ENCODE measurements around the gene PIK3R1. TPM values are rescaled to one million over a fixed set of nuclear protein-coding genes. Genes with fewer than 3 reads are reported as not detected.

Gene PIK3R1
- total RNA-seq, 2 donors from 2014 or later, result 71.6 to 81.2 TPM

DNA sequence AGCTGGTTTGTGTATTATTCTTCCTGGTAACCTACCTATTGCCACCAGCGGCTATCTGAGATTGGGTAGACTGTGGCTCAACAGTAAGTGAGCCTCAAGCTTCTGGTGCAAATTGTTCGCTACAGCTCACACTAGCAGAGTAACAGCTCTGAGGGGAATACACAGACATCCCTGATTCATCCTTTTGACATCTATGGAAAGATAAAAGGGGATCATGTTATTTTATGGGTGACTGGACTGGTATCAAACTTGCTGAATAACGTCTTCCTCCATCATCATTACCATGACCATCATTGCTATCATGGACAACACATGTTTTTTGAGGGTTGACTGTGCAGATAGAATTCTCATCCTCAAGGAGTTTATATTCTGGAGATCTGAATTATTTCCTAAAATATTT, 129.6 kb downstream of the PIK3R1 start:
- no peaks in the 10 kb centered on the region for H3K27me3 ChIP-seq (replicated peaks; ENCODE audit: insufficient read depth)
- no peak overlapping the region for H3K27ac ChIP-seq
- WGBS, result 93% methylated on average over 3 of the region's 3 CpGs
- no peak for TF ChIP-seq POLR2AphosphoS5 (IDR thresholded peaks at IDR 0.05)
- intact Hi-C loops (cut with DNase I), result no loop called here
- no peak overlapping the region for H3K4me3 ChIP-seq
- no peak for DNase-seq (ENCODE audit: low spot score)
- H3K36me3 ChIP-seq, result no peaks in the 10 kb centered on the region
- H3K9me3 ChIP-seq, result no peaks in the 10 kb centered on the region
- no peaks in the 10 kb centered on the region for H3K4me1 ChIP-seq (replicated peaks)

DNA sequence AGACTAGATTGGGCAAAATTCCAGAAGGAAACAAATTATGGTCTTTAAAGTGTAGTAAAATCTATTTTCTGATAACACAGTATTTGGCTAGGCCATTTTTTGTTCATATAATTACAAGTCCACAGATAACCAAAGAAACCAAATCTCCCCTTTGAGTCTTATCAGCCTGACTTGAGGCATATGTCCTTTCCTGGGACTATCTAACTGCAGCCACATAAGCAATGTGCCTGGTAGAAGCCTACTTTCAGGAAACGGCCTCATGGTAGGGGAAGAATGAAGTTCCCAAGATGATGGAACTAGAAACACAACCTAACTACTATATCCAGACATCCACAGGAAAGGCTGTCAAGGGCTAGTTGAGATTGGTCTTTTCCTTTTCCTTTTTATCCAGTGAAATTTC, 130.0 kb downstream of the PIK3R1 start:
- H3K36me3 ChIP-seq, result no peaks in the 10 kb centered on the region
- no peaks in the 10 kb centered on the region for H3K27me3 ChIP-seq (replicated peaks; ENCODE audit: insufficient read depth)
- TF ChIP-seq POLR2AphosphoS5 (IDR thresholded peaks at IDR 0.05) (no peak), POLR2A (IDR thresholded peaks at IDR 0.05) (no peak)
- TF ChIP-seq, protein P1, sequence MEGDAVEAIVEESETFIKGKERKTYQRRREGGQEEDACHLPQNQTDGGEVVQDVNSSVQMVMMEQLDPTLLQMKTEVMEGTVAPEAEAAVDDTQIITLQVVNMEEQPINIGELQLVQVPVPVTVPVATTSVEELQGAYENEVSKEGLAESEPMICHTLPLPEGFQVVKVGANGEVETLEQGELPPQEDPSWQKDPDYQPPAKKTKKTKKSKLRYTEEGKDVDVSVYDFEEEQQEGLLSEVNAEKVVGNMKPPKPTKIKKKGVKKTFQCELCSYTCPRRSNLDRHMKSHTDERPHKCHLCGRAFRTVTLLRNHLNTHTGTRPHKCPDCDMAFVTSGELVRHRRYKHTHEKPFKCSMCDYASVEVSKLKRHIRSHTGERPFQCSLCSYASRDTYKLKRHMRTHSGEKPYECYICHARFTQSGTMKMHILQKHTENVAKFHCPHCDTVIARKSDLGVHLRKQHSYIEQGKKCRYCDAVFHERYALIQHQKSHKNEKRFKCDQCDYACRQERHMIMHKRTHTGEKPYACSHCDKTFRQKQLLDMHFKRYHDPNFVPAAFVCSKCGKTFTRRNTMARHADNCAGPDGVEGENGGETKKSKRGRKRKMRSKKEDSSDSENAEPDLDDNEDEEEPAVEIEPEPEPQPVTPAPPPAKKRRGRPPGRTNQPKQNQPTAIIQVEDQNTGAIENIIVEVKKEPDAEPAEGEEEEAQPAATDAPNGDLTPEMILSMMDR (IDR thresholded peaks at IDR 0.05), result no peak
- intact Hi-C loops (cut with DNase I), result no loop called here
- no peaks in the 10 kb centered on the region for H3K4me1 ChIP-seq (replicated peaks)
- 96% methylated on average over 1 of the region's 1 CpG for WGBS
- H3K9me3 ChIP-seq, result no peaks in the 10 kb centered on the region
- H3K27ac ChIP-seq, result no peak overlapping the region
- DNase-seq (ENCODE audit: low spot score), result no peak
- no peak overlapping the region for H3K4me3 ChIP-seq

DNA sequence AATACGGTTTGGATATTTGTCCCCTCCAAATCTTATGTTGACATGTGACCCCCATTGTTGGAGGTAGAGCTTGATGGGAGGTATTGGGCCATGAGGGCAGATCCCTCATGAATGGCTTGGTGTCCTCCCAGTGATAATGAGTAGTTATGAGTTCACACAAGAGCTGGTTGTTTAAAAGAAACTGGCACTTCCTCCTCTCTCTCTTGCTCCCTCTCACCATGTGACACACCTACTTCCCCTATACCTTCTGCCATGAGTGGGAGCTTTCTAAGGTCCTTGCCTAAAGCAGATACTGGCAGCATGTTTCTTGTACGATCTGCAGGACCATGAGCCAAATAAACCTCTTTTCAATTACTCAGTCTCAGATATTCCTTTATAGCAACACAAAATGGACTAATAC, 132.0 kb downstream of the PIK3R1 start:
- Histone ChIP-seq H3K27ac (no peak overlapping the region), H3K4me3 (no peak overlapping the region), H3K4me1 (replicated peaks) (no peaks in the 10 kb centered on the region), H3K27me3 (replicated peaks; ENCODE audit: insufficient read depth) (no peaks in the 10 kb centered on the region), H3K9me3 (no peaks in the 10 kb centered on the region), H3K36me3 (no peaks in the 10 kb centered on the region)
- intact Hi-C loops (cut with DNase I), result no loop called here
- TF ChIP-seq POLR2A (IDR thresholded peaks at IDR 0.05) (no peak), POLR2AphosphoS5 (IDR thresholded peaks at IDR 0.05) (no peak)
- TF ChIP-seq, protein P1 (IDR thresholded peaks at IDR 0.05), result no peak
- 95% methylated on average over 2 of the region's 2 CpGs for WGBS
- no peak for DNase-seq (ENCODE audit: low spot score)

DNA sequence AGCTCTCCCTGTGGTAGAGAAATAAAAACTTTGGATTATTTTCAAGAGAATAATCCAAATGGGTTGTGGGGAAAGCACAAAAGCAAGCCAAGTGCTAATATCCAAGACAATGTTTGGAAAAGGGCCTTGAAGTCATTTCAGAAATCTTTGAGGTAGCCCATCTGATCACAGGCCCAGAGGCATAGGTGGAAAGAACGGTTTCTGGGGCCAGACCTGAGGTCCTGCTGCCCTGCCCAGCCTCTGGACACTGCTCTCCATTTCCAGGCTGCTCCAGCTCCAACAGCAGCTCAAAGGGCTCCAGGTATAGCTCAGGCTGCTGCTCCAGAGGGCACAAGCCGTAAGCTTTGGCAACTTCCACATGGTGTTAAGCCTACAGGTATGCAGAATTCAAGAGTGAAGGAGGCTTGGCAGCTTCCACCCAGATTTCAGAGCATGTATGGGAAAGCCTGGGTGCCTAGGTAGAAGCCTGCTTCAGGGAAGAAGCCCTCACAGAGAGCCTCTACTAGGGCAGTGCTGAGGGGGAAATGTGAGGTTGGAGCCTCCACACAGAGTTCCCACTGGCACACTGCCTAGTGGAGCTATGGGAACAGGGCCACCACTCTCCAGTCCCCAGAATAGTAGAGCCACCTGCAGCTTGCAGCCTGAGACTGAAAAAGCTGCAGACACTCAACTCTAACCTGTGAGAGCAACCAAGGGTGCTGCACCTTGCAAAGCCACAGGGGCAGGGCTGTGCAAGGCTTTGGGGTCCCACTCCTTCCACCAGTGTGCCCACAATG, 133.1 kb downstream of the PIK3R1 start:
- WGBS, result 85% methylated on average over 2 of the region's 2 CpGs
- no peaks in the 10 kb centered on the region for H3K27me3 ChIP-seq (replicated peaks; ENCODE audit: insufficient read depth)
- intact Hi-C loops (cut with DNase I), result no loop called here
- TF ChIP-seq POLR2AphosphoS5 (IDR thresholded peaks at IDR 0.05) (no peak), POLR2A (IDR thresholded peaks at IDR 0.05) (no peak)
- TF ChIP-seq, protein P1 (IDR thresholded peaks at IDR 0.05), result no peak
- H3K4me1 ChIP-seq (replicated peaks), result no peaks in the 10 kb centered on the region
- H3K27ac ChIP-seq, result no peak overlapping the region
- H3K9me3 ChIP-seq, result no peaks in the 10 kb centered on the region
- no peaks in the 10 kb centered on the region for H3K36me3 ChIP-seq
- no peak for DNase-seq (ENCODE audit: low spot score)
- H3K4me3 ChIP-seq, result no peak overlapping the region

DNA sequence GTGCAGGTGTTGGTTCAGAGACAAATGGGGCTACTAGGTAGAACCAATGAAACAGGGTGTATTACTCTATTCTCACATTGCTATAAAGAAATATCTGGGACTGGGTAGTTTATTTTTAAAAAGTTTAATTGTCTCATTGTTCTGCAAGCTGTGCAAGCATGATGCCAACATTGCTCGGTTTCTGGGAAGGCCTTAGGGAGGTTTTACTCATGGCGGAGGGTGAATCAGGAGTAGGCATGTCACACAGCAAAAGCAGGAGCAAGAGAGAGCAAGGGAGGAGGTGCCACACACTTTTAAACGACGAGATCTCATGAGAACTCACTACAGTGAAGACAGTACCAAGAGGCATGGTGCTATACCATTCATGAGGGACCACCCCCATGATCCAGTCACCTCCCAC, 134.6 kb downstream of the PIK3R1 start:
- Histone ChIP-seq H3K9me3 (no peaks in the 10 kb centered on the region), H3K27me3 (replicated peaks; ENCODE audit: insufficient read depth) (no peaks in the 10 kb centered on the region), H3K36me3 (no peaks in the 10 kb centered on the region), H3K4me3 (no peak overlapping the region), H3K27ac (no peak overlapping the region), H3K4me1 (replicated peaks) (no peaks in the 10 kb centered on the region)
- DNase-seq (ENCODE audit: low spot score), result no peak
- intact Hi-C loops (cut with DNase I), result no loop called here
- no peak for TF ChIP-seq POLR2A (IDR thresholded peaks at IDR 0.05)
- TF ChIP-seq, protein P1 (IDR thresholded peaks at IDR 0.05), result no peak
- TF ChIP-seq POLR2AphosphoS5 (IDR thresholded peaks at IDR 0.05), result no peak
- WGBS, result 78% methylated on average over 4 of the region's 4 CpGs

Measured in prostate gland (tissue), 2 donors.